GM18907 (cell line): ENCODE results near the gene IRS2.
A peak's percentile ranks its signal among the peaks of the same experiment; 100 is the strongest.
"Not testable (repeated sequence)": the region's sequence is repeated elsewhere in the genome, so short reads cannot be mapped to it uniquely, and the experiment has no call there.

Source experiments
- ATAC-seq: cut with Tn5 transposase; IDR thresholded peaks from one replicate; pipeline ENCODE4 v1.9.1; 2021; ENCODE audit warnings: mild to moderate bottlenecking, moderate library complexity; ENCODE audit not compliant: unreplicated experiment

IRS2 gene, protein sequence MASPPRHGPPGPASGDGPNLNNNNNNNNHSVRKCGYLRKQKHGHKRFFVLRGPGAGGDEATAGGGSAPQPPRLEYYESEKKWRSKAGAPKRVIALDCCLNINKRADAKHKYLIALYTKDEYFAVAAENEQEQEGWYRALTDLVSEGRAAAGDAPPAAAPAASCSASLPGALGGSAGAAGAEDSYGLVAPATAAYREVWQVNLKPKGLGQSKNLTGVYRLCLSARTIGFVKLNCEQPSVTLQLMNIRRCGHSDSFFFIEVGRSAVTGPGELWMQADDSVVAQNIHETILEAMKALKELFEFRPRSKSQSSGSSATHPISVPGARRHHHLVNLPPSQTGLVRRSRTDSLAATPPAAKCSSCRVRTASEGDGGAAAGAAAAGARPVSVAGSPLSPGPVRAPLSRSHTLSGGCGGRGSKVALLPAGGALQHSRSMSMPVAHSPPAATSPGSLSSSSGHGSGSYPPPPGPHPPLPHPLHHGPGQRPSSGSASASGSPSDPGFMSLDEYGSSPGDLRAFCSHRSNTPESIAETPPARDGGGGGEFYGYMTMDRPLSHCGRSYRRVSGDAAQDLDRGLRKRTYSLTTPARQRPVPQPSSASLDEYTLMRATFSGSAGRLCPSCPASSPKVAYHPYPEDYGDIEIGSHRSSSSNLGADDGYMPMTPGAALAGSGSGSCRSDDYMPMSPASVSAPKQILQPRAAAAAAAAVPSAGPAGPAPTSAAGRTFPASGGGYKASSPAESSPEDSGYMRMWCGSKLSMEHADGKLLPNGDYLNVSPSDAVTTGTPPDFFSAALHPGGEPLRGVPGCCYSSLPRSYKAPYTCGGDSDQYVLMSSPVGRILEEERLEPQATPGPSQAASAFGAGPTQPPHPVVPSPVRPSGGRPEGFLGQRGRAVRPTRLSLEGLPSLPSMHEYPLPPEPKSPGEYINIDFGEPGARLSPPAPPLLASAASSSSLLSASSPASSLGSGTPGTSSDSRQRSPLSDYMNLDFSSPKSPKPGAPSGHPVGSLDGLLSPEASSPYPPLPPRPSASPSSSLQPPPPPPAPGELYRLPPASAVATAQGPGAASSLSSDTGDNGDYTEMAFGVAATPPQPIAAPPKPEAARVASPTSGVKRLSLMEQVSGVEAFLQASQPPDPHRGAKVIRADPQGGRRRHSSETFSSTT (N-terminal part only)

DNA sequence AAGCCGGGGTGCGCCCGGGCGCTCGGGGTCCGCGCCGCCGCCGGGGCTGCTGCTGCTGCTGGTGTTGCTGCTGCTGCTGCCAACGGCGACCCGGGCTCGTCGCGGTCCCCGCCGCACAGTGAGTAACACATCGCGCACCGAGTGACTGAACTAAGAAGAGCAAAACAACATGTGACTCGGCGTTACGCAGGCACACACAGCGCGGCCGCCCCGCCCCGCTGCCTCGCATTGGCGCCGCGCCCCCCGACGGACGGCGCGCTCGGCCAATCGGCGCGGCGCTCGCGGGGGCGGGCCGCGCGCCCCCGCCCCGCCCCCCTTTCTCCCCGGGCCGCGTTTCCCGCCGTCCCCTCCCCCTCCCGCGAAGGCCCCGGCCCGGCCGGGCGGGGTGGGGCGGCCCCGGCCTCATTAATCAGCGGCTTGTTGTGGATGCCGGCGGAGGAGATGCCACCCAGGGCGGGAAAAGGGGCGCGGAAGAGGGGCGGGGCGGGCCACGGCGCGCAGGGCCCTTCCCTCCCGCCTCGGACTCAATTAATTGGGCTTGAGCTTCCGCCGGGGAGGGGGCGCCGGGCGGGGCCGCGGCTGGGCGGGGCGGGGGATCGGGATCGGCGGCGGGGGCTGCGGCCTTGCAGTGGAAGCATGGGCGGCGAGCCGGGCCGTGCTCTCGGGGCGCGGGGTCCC, at the start of gene IRS2:
TSS of gene IRS2 (minus strand) at position 127 of the 678 bp plus-strand sequence. CDS start 530 bp downstream, outside the sequence.
- peak; percentile 98 for ATAC-seq

DNA sequence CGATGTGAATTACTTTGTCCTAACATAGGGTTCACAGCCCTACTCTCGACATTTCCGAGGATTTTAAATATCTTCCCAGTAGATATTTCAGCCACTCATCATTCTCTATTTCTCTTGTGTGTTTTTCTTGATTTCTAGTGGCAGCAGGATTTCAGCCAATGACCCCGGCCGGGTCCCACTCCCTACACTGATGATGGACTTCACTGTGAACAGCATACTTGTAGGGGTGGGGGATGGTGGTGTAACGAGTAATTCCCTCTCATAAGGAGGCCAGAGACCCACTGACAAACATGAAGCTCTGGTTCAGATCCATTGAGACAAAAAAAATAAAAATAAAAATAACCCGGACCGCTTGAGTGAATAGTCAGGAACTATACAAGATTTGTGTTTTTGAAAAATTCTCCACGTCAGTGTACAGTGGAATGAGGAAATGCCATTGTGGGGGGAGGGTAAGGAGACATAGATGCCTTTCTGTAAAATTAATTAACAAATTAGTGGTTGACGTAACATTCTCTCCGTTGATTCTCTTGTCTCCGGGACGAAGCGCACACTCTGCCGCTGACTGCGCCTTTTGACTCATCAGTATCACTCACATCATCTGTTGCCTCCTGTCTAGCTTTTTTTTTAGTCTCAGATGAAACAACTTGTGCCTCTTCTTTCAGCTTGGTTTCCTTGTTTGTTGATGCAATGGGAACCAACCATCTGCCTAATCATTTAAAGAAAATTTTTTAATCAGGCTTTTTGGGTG, 48.8 kb upstream of the IRS2 start:
- no peak for ATAC-seq

DNA sequence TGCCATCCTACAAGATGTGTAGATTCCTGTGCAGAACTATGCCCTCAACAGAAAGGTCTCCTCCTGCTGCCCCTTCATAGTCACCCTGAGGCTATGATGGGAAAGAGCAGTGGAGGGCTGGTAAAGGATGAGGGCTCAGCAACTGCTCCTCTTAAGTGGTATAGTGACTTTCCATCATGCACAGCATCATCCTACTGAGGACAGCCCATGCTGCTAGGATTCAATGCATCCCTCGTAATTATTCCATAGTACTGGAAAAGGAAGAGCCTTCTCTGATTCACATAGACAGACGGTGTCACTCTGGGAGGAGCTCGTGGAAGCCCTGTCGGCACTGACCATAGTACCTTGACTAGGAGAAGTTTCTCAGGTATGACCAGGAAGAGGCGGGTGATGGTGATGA, 47.6 kb upstream of the IRS2 start:
- no peak for ATAC-seq

DNA sequence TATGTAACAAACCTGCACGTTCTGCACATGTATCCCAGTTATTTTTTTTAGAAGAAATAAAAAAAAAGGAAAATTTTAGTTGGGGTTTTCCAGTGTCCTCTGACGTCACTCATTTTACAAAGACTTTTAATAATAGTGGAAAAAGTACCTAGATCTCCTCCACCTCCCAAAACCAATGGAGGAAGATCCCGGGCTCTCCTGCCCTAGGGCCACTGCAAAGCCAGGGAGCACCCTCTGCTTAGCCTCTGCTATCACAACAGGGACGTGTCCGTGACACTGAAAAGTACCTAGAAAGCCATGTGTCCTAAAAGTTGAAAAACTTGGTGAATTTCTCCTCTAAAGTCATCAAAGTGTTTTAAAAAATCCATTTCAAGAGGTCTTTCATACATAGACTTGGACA, 46.7 kb upstream of the IRS2 start:
- no peak for ATAC-seq

DNA sequence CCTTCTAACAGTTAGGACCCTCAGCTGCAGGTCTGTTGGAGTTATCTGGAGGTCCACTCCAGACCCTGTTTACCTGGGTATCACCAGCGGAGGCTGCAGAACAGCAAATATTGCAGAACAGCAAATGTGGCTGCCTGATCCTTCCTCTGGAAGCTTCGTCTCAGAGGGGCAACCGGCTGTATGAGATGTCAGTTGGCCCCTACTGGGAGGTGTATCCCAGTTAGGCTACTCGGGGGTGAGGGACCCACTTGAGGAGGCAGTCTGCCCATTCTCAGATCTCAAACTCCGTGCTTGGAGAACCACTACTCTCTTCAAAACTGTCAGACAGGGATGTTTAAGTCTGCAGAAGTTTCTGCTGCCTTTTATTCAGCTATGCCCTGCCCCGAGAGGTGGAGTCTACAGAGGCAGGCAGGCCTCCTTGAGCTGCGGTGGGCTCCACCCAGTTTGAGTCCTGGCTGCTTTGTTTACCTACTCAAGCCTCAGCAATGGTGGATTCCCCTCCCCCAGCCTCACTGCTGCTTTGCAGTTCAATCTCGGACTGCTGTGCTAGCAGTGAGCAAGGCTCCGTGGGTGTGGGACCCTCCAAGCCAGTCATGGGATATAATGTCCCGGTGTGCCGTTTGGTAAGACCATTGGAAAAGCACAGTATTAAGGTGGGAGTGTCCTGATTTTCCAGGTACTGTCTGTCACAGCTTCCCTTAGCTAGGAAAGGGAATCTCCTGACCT, 42.4 kb upstream of the IRS2 start:
- ATAC-seq: not testable (repeated sequence)

DNA sequence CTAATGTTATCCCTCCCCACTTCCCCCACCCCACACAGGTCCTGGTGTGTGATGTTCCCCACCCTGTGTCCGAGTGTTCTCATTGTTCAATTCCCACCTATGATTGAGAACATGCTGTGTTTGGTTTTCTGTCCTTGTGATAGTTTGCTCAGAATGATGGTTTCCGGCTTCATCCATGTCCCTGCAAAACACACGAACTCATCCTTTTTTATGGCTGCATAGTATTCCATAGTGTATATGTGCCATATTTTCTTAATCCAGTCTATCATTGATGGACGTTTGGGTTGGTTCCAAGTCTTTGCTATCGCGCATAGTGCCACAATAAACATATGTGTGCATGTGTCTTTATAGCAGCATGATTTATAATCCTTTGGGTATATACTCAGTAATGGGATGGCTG, 36.8 kb upstream of the IRS2 start:
- ATAC-seq: not testable (repeated sequence)

DNA sequence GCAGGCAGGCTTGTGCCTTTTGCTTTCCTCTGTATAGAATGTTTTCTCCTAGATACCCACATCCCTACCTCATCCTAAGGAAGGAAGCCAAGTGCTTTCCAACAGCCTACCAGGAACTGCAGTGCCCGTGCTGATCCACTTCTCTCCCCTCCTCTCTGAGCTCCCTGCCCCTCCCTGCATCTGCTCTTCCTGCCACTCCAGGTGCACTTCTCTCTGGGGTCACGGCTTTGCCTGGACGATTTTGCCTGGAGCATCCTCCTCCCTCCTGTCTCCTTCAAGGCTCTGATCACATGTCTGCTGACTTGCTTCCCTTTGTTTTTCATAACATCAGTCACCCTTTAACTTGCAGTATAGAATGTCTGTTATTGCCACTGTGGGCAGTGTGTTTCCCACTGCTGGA, 34.7 kb upstream of the IRS2 start:
- ATAC-seq: no peak

DNA sequence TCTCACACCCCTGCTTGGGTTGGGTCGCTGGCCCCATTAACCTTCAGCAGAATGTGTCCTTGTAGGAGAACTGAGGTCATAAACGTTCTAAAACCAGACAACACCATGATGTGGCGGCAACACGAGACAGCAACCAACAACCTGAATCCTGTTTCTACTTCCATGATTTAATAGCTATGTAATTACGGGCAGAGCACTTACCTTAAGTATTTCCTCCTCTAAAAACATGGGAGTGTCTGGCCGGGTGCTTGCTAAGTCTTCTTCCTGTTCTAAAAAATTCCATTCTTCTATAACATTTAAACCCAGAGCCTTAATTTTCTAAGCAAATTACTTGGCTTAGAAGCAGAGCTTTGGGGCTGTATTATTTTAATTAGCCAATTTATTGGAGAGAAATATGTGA, 33.5 kb upstream of the IRS2 start:
- no peak for ATAC-seq

DNA sequence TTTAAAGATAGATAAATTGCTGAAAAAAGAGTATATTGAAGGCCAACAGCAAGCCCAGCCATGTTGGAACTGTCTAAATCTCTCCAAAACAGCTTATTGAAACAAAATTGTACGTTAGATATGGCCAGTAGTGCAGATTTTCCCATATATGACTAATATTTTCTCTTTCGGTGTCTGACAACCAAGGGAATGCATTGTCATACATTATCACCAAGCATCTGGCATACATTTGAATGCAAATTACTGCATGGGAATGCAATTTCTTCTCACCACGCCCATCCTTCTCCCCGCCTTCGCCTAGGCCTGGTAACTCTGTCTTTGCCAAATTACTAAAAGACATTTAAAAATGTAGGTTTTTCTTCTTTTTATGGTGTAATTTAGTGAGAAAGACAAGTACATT, 32.5 kb upstream of the IRS2 start:
- ATAC-seq: no peak

DNA sequence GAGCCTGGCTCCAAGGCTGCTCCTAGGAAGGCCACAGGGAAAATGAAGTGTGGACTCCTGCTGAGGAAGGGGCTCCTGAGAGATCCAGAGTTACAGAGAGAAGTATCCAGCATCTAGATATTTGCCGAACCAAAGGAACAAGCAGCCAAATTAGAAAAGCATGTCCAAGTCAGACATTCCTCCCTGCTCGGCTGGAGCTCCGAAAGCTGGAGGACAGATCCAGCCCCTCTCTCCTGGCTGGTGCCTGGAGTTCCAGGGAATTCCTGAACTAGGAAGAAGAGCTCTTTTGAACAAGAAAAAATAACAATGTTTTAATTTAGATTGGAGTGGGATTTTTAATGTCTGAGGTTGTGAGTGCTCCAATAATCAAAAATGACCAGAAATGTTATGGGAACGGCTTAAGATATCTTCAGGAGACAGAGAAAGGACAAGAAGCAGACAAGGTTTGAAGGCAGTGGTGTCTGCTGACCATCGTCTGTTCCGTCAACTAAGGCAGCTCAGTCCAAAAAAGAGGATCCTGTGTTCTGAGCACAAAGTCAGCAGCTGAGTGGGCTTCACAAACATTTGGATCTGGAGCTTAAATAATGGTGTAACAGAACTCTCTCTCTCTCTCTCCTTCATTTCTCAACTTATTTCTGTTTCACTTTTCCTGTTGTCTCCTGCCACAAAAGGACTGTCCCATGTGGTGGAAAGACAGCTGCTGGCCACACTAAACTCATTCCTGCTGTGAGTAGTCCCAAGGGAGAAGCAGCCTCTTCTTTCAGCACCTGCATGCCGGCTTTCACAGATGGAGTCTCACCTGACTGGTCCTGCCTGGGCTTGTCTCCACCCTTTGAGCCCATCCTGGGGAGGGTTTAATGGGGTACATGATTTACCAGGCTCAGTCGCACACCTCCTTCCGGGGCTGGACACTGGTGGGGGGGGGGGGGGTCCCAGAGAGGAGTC, 31.5 kb upstream of the IRS2 start:
- ATAC-seq: no peak

DNA sequence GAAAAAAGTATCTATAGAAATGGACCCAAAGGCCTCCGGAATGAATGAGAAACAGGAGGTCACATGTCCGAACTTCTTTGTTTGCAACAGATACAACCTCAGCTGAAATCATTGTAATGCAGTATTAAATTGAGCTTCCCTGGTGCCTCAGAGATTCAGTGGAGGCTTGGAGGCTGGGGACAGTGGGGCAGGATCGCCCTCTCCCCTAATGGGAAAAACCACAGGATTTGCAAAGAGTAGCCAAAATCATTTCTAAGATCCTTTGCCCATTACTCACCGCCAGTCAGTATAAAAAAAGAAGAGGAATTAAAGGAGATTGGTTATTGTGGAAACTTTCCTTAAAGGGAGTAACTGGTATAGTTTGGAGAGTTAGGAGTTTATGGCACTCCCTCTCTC, 30.4 kb upstream of the IRS2 start:
- ATAC-seq: no peak

DNA sequence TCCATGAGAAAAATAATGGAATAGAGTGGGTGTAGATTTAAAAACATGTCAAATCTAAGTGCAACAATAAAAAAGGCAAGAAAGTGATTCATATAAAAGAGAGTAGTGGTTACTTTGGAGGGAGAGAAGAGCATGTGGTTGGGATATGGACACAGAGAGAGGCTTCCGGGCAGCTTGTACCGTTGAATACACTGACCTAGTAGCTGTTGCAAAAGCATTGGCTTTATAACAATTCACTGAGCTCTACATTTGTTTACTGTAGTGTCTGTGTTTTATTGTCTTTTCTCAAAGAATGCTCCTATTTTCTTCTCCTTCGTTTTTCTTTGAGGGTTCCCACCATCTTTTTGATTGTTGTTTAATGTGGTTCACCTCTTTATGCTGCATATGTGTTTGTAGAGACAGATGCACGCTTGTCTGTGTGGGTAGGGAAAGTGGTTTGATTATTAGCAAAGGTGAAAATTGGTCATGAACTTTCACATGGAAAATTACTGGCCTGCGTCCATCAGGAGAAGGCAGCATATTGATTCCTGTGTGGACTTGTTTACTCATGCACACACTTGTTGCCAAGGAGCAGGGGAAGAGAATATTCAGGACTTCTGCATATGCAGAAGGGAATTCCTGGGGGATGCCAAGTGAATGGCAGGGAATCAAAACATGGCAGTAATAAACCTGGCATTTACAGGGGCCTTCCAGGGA, 29.9 kb upstream of the IRS2 start:
- no peak for ATAC-seq

DNA sequence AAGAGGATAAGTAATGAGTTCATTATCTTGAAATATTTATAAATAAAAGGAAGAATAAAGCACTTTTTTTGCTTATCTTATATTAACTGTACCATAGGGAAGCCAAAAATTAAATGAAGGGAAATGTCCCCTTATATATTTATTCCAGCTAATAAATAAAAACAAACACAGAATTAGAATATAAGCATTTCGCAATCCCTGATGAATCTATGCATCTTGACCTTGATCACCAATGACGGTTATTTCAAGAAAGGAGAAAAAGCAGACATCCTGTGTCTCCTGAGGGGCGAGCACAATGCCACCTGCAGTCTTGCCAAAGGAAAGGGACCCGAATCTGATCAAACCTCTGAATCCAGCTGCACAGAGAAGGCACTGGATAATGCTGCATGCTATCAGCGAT, 29.3 kb upstream of the IRS2 start:
- ATAC-seq: no peak

DNA sequence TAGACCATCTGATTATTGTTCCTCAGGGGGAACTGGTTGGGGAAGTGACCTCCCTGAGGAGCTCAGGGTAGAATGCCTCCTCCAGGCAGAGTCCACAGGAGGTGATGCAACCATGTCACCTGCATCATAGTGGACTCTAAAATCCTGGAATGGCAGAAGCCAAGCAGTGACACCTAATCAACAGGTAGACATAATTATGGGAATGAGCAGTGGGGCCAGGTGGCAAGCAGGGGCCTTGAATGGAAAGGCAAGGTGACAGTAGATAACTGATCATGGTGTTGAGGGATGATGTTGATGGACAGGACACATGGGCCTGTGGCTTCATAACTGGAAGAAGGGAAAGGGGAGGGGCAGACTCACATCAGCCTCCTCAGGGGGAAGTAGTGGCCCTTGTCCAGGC, 27.3 kb upstream of the IRS2 start:
- no peak for ATAC-seq

DNA sequence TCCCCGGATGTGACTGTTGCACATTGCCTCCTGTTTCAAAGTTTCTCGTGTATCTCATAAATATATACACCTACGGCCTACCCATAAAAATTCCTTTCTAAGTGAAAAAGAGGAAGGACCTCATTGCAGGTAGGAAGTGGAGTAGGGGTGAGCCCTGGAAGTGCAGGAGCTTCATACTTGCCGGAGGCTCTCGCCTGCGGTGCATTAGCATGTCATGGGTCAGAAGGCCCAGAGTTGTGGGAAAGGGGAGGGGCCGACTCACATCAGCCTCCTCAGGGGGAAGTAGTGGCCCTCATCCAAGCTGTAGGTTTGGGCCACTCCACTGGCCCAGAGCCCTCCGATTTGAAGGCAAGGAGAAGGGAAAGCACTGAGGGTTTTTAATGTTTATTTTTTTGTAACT, 26.0 kb upstream of the IRS2 start:
- ATAC-seq: no peak

DNA sequence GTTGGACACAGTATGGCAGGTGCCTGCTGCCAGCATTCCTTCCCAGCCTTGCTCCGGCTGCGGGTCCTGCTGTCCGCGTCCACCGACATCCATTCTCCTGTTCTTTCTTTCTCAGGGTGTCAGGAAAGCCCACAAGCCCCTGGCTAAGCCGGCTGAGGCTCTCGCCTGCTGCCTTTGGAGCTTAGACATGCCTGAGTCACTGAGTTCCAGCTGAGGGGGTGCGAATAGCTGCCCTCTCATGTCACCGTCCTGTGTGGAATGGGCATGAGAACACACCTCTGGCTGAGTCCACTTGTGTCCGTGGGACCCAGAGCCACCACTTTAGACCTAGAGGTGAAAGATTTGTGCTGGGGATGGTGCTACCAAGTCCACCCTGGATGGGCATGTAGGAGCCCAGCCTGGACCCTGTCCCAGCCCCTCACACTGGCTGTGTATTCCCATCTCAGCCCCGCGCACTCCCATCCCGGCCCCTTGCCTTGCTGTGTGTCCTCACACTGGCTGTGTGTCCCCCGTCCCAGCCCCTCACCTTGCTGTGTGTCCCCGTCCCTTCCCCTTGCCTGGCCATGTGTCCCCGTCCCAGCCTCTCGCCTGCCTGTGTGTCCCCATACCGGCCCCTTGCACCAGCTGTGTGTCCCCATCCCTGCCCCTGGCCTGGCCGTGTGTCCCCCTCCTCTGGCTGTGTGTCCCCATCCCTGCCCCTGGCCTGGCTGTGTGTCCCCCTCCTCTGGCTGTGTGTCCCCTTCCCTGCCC, 24.6 kb upstream of the IRS2 start:
- ATAC-seq: no peak
